ENCODE results near the gene SGMS1. TPM values are rescaled to one million over a fixed set of nuclear protein-coding genes. Genes with fewer than 3 reads are reported as not detected.

Gene SGMS1
- total and polyA plus RNA-seq, 11 donors = 6.9 to 40.6 (median 19.6) TPM

- TF ChIP-seq CTCF (IDR thresholded peaks at IDR 0.05) (peak; percentile 52 to 80 (median 61)), POLR2A (IDR thresholded peaks at IDR 0.05) (no peak)
- Histone ChIP-seq H3K9me3 (no peaks in the 10 kb centered on the region), H3K4me3 (no peak overlapping the region), H3K27ac (peak overlapping the region in 3 of 12 donors; percentile 23 to 79 (median 25)), H3K27me3 (no peaks in the 10 kb centered on the region), H3K36me3 (no peaks in the 10 kb centered on the region), H3K4me1 (peaks cover 0 to 60% (median 9%) of the 10 kb centered on the region in 12 donors)
- intact Hi-C loops (cut with DNase I) = loop anchor here in 5 of 10 donors (2.0 to 10.0 kb wide), 5 partner anchors 126 to 206 kb away; partner anchors contain the start of gene SGMS1 (in 1 of the 5)
- peak in 3 of 5 donors; percentile 32 to 41 (median 41) for DNase-seq
- WGBS, 4 donors = 77 to 86% (median 84%) methylated on average over 6 of the region's 6 CpGs
- peak in 2 of 4 donors; percentile 31 to 32 for ATAC-seq
Observed at GRCh38 chr10:50421026-50421719, 202.6 kb downstream of the SGMS1 start.

DNA sequence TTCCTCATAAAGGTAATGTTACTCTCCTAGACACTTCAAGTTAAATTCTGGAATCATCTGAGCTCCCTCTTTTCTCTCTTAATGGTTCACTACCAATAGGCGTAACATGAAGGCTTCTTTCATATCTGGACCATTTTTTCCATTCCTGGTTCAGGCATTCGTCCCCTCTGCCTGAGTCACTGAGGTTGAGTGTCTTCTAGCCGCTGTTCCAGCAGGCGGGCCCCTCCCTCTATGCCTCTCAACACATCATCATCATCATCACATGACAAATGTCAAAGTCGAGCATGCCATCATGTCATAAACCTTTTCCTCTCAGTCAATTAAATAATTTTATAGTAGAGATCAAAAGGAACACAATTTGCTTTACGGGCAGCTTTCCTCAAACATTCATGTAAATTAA lies 203.6 kb downstream of the SGMS1 start:
- ATAC-seq (no peak), DNase-seq (no peak)
- Histone ChIP-seq H3K27ac (no peak overlapping the region), H3K4me1 (peaks cover 0 to 69% (median 9%) of the 10 kb centered on the region in 12 donors), H3K9me3 (no peaks in the 10 kb centered on the region), H3K4me3 (no peak overlapping the region), H3K36me3 (no peaks in the 10 kb centered on the region), H3K27me3 (no peaks in the 10 kb centered on the region)
- 87 to 89% (median 88%) methylated on average over 6 of the region's 6 CpGs for WGBS, 4 donors
- intact Hi-C loops (cut with DNase I) = loop anchor here in 5 of 10 donors (1.0 to 10.0 kb wide), 6 partner anchors 92 to 207 kb away; partner anchors contain the start of gene SGMS1 (in 1 of the 5)
- TF ChIP-seq POLR2A (IDR thresholded peaks at IDR 0.05) = no peak
- no peak for TF ChIP-seq CTCF (IDR thresholded peaks at IDR 0.05)

DNA sequence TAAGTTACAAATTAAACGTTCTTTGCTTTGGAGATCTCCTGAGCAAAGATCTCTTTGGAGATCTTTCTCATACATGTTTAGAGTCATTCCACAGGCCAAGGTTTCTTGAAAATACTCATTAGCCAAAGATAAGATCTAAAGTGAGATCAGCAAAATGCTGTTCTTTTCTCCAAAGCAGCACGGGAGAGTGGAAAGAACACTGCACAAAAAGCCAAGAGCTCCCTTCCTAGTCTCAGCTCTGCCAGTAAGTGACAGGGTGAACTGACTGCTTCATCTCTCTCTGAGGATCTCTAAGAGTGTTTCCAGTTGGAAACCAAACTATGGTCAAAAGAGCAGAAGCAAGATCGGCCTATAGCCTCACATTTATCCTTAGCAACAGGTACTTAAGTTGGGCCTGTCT lies 204.0 kb downstream of the SGMS1 start:
- no peaks in the 10 kb centered on the region for H3K9me3 ChIP-seq
- H3K36me3 ChIP-seq = no peaks in the 10 kb centered on the region
- intact Hi-C loops (cut with DNase I) = loop anchor here (1.0 to 10.0 kb wide), 10 partner anchors 47 to 208 kb away; partner anchors contain the start of gene SGMS1 (in 4 of the 10)
- no peaks in the 10 kb centered on the region for H3K27me3 ChIP-seq
- ATAC-seq = no peak
- no peak for DNase-seq
- peaks cover 0 to 71% (median 9%) of the 10 kb centered on the region in 12 donors for H3K4me1 ChIP-seq
- no peak overlapping the region for H3K4me3 ChIP-seq
- TF ChIP-seq POLR2A (IDR thresholded peaks at IDR 0.05) (no peak), CTCF (IDR thresholded peaks at IDR 0.05) (no peak)
- 74 to 89% (median 78%) methylated on average over 3 of the region's 3 CpGs for WGBS, 4 donors
- H3K27ac ChIP-seq = no peak overlapping the region

GRCh38 chr10:50419091-50419490 lies 204.7 kb downstream of the SGMS1 start:
- ATAC-seq (no peak), DNase-seq (no peak)
- no peaks in the 10 kb centered on the region for H3K9me3 ChIP-seq
- WGBS, 4 donors = 67 to 80% (median 76%) methylated on average over 3 of the region's 3 CpGs
- peak overlapping the region in 3 of 12 donors; percentile 74 to 75 (median 75) for H3K27ac ChIP-seq
- peak overlapping the region in 8 of 12 donors; percentile 52 to 83 (median 77) for H3K4me3 ChIP-seq
- no peaks in the 10 kb centered on the region for H3K36me3 ChIP-seq
- intact Hi-C loops (cut with DNase I) = loop anchor here in 6 of 10 donors (5.0 kb wide), 5 partner anchors 47 to 203 kb away; partner anchors contain the start of gene SGMS1 (in 3 of the 6)
- no peak for TF ChIP-seq POLR2A (IDR thresholded peaks at IDR 0.05)
- TF ChIP-seq CTCF (IDR thresholded peaks at IDR 0.05) = no peak
- peaks cover 0 to 78% (median 9%) of the 10 kb centered on the region in 12 donors for H3K4me1 ChIP-seq
- no peaks in the 10 kb centered on the region for H3K27me3 ChIP-seq

Data from heart left ventricle (tissue), 16 donors.